SK-N-SH treated with all-trans-retinoic acid at 6 μM for 48 hours (cell line): ENCODE measurements around the gene CTNND2.

Experiments
- ATAC-seq: fragments of 200-7000 bp; cut with Tn5 transposase; 3 replicates; pipeline ENCODE4 v1.9.1; 2020; ENCODE audit warnings: mild to moderate bottlenecking, moderate library complexity
- ARNTL ChIP-seq: fragments of 450-650 bp; formaldehyde crosslinking; IDR thresholded peaks from 2 replicates; pipeline ENCODE4 v1.5.0; 2020; ENCODE audit warnings: low read depth, mild to moderate bottlenecking, moderate library complexity, borderline replicate concordance
- BACH2 ChIP-seq: fragments of 250-450 bp; sonication (Bioruptor Pico); IDR thresholded peaks from 2 replicates; pipeline ENCODE4 v1.9.0; 2021; ENCODE audit warnings: mild to moderate bottlenecking, borderline replicate concordance
- ESRRG ChIP-seq: fragments of 250-450 bp; sonication (Bioruptor Pico); IDR thresholded peaks from 2 replicates; pipeline ENCODE4 v1.6.1; 2021; ENCODE audit warnings: mild to moderate bottlenecking
- GLIS3 ChIP-seq: fragments of 250-450 bp; sonication (Bioruptor Pico); IDR thresholded peaks from 2 replicates; pipeline ENCODE4 v1.5.0; 2020; ENCODE audit warnings: mild to moderate bottlenecking, moderate library complexity
- ISL1 ChIP-seq: fragments of 250-450 bp; sonication (Bioruptor Pico); IDR thresholded peaks from 2 replicates; pipeline ENCODE4 v2.1.2; 2022; ENCODE audit warnings: mild to moderate bottlenecking, moderate library complexity
- OSR1 ChIP-seq: fragments of 250-450 bp; sonication (Bioruptor Pico); IDR thresholded peaks from 2 replicates; pipeline ENCODE4 v1.8.0; 2022; ENCODE audit warnings: moderate library complexity, mild to moderate bottlenecking, inconsistent platforms
- PATZ1 ChIP-seq: fragments of 250-450 bp; sonication (Bioruptor Pico); IDR thresholded peaks from 2 replicates; pipeline ENCODE4 v1.8.0; 2020; ENCODE audit warnings: mild to moderate bottlenecking, moderate library complexity, borderline replicate concordance
- RARB ChIP-seq: fragments of 250-450 bp; sonication (Bioruptor Pico); IDR thresholded peaks from 2 replicates; pipeline ENCODE4 v1.8.0; 2021; ENCODE audit warnings: mild to moderate bottlenecking, moderate library complexity
- SNAI2 ChIP-seq: fragments of 250-450 bp; sonication (Bioruptor Pico); IDR thresholded peaks from 2 replicates; pipeline ENCODE4 v1.5.0; 2020; ENCODE audit warnings: mild to moderate bottlenecking, moderate library complexity
- TCF4 ChIP-seq: fragments of 250-450 bp; sonication (Bioruptor Pico); IDR thresholded peaks from 2 replicates; pipeline ENCODE4 v1.8.0; 2021; ENCODE audit warnings: mild to moderate bottlenecking, moderate library complexity, borderline replicate concordance
- TOX ChIP-seq: fragments of 250-450 bp; sonication (Bioruptor Pico); IDR thresholded peaks from 2 replicates; pipeline ENCODE4 v1.8.0; 2021; ENCODE audit warnings: mild to moderate bottlenecking, moderate library complexity, borderline replicate concordance
- TSHZ2 ChIP-seq: fragments of 250-450 bp; sonication (Bioruptor Pico); IDR thresholded peaks from 2 replicates; pipeline ENCODE4 v1.5.0; 2020; ENCODE audit warnings: mild to moderate bottlenecking, moderate library complexity
- ZC3H10 ChIP-seq: fragments of 250-450 bp; sonication (Bioruptor Pico); IDR thresholded peaks from 2 replicates; pipeline ENCODE4 v1.5.1; 2021; ENCODE audit warnings: mild to moderate bottlenecking, moderate library complexity
- ZFP3 ChIP-seq: fragments of 250-450 bp; sonication (Bioruptor Pico); IDR thresholded peaks from 2 replicates; pipeline ENCODE4 v1.5.0; 2020; ENCODE audit warnings: mild to moderate bottlenecking, moderate library complexity
- ZFP30 ChIP-seq: fragments of 450-650 bp; formaldehyde crosslinking; IDR thresholded peaks from 2 replicates; pipeline ENCODE4 v1.5.0; 2022; ENCODE audit warnings: mild to moderate bottlenecking, moderate library complexity
- ZNF70 ChIP-seq: fragments of 450-650 bp; formaldehyde crosslinking; IDR thresholded peaks from 2 replicates; pipeline ENCODE4 v1.5.0; 2020; ENCODE audit warnings: mild to moderate bottlenecking, moderate library complexity
- ZNF8 ChIP-seq: fragments of 450-650 bp; formaldehyde crosslinking; IDR thresholded peaks from 2 replicates; pipeline ENCODE4 v1.5.0; 2020; ENCODE audit warnings: mild to moderate bottlenecking, moderate library complexity
- TF ChIP-seq, protein P1 (sequence below): fragments of 250-450 bp; sonication (Bioruptor Pico); IDR thresholded peaks from 2 replicates; pipeline ENCODE4 v1.8.0; 2021; ENCODE audit warnings: low read depth, mild to moderate bottlenecking, moderate library complexity, borderline replicate concordance
- TF ChIP-seq, protein P2 (sequence below): fragments of 250-450 bp; sonication (Bioruptor Pico); IDR thresholded peaks from 2 replicates; pipeline ENCODE4 v1.5.1; 2020; ENCODE audit warnings: low read depth, mild to moderate bottlenecking, moderate library complexity
- TF ChIP-seq, protein P3 (sequence below): fragments of 250-450 bp; sonication (Bioruptor Pico); IDR thresholded peaks from 2 replicates; pipeline ENCODE4 v1.5.1; 2021; ENCODE audit warnings: mild to moderate bottlenecking, moderate library complexity

Gene CTNND2

DNA sequence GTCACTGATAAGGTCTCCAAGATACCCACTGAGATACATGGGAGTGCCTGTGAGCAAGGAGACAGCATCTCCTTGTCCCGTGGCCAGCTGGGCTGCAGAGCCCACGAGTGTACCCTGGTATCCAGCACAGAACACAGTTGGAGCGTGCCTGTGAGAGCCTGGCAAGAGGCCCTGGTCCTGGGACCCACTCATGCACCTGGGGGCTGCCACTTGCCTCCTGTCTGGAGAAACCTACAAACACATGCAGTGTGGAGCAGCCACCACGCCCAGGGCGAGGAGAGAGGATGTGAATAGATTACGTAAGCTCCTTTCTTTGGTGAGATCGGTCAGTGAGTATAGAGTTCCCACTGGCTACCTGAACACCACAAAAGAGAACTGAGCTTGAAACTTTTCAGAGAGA lies 88.3 kb downstream of the CTNND2 start:
- ATAC-seq = no peak
- TF ChIP-seq, protein P1, sequence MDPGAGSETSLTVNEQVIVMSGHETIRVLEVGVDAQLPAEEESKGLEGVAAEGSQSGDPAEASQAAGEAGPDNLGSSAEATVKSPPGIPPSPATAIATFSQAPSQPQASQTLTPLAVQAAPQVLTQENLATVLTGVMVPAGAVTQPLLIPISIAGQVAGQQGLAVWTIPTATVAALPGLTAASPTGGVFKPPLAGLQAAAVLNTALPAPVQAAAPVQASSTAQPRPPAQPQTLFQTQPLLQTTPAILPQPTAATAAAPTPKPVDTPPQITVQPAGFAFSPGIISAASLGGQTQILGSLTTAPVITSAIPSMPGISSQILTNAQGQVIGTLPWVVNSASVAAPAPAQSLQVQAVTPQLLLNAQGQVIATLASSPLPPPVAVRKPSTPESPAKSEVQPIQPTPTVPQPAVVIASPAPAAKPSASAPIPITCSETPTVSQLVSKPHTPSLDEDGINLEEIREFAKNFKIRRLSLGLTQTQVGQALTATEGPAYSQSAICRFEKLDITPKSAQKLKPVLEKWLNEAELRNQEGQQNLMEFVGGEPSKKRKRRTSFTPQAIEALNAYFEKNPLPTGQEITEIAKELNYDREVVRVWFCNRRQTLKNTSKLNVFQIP (CRISPR knock-in tag) = no peak
- TF ChIP-seq, protein P2, sequence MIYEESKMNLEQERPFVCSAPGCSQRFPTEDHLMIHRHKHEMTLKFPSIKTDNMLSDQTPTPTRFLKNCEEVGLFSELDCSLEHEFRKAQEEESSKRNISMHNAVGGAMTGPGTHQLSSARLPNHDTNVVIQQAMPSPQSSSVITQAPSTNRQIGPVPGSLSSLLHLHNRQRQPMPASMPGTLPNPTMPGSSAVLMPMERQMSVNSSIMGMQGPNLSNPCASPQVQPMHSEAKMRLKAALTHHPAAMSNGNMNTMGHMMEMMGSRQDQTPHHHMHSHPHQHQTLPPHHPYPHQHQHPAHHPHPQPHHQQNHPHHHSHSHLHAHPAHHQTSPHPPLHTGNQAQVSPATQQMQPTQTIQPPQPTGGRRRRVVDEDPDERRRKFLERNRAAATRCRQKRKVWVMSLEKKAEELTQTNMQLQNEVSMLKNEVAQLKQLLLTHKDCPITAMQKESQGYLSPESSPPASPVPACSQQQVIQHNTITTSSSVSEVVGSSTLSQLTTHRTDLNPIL (CRISPR knock-in tag) = no peak
- TF ChIP-seq RARB (no peak), TCF4 (CRISPR knock-in tag) (no peak), TOX (CRISPR knock-in tag) (no peak), ZNF70 (CRISPR knock-in tag) (no peak), GLIS3 (CRISPR knock-in tag) (no peak)
- TF ChIP-seq, all 23 proteins: peak for 0

DNA sequence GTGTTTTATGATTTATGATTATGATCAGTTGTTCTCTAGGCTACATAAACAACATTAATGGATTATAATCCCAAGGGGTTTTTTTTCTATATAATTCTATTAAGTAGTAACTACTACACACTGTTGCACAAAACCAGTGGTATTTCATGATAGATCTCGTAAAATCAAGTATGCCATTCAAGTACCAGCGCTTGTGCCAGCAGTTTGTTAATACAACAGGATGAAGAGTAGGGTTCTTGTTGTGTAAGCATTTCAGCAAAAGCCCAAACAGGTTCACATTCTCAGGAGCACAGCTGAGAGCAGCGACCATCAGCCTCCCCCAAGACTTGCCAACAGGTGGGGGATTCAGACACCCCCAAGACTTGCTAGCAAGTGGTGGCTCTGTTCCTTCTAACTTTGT lies 88.8 kb downstream of the CTNND2 start:
- TF ChIP-seq PATZ1 (CRISPR knock-in tag) = no peak
- no peak for TF ChIP-seq BACH2 (CRISPR knock-in tag)
- no peak for TF ChIP-seq ZNF8 (CRISPR knock-in tag)
- TF ChIP-seq ARNTL (CRISPR knock-in tag) = no peak
- no peak for TF ChIP-seq RARB
- no peak for TF ChIP-seq GLIS3 (CRISPR knock-in tag)
- TF ChIP-seq SNAI2 = no peak
- TF ChIP-seq TOX (CRISPR knock-in tag) = no peak
- TF ChIP-seq OSR1 (CRISPR knock-in tag) = no peak
- TF ChIP-seq TSHZ2 = no peak
- no peak for ATAC-seq

DNA sequence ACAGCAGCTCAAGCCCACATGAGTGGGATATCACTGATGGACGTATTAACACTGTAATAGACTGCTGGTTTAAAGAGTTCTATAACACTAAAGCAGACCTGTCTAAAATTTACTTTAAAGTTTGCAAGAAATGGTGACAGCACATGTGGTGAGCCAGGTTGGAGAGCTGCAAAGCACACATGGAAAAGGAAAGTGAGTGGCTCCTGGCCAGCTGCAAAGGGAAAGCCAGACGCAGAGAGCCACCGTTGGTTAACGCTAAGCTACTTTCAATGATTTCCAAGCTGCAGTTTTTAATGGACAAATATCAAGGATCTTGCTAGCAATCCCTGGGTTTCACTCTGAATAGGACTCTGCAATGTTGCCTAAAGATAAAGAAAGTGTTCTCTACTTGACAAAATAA lies 89.9 kb downstream of the CTNND2 start:
- TF ChIP-seq ISL1 (CRISPR knock-in tag) (no peak), ZNF70 (CRISPR knock-in tag) (no peak), ESRRG (CRISPR knock-in tag) (no peak), SNAI2 (no peak), ZFP3 (CRISPR knock-in tag) (no peak), ARNTL (CRISPR knock-in tag) (no peak), OSR1 (CRISPR knock-in tag) (no peak), BACH2 (CRISPR knock-in tag) (no peak), ZFP30 (no peak), GLIS3 (CRISPR knock-in tag) (no peak), ZC3H10 (no peak), TCF4 (CRISPR knock-in tag) (no peak), PATZ1 (CRISPR knock-in tag) (no peak), TSHZ2 (no peak), ZNF8 (CRISPR knock-in tag) (no peak)
- TF ChIP-seq, protein P3, sequence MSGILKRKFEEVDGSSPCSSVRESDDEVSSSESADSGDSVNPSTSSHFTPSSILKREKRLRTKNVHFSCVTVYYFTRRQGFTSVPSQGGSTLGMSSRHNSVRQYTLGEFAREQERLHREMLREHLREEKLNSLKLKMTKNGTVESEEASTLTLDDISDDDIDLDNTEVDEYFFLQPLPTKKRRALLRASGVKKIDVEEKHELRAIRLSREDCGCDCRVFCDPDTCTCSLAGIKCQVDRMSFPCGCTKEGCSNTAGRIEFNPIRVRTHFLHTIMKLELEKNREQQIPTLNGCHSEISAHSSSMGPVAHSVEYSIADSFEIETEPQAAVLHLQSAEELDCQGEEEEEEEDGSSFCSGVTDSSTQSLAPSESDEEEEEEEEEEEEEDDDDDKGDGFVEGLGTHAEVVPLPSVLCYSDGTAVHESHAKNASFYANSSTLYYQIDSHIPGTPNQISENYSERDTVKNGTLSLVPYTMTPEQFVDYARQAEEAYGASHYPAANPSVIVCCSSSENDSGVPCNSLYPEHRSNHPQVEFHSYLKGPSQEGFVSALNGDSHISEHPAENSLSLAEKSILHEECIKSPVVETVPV (CRISPR knock-in tag) = no peak
- TF ChIP-seq, protein P1 (CRISPR knock-in tag) = no peak
- ATAC-seq = no peak
